ENCODE data around the gene IRF8. TPM values are rescaled to one million over a fixed set of nuclear protein-coding genes. Genes with fewer than 3 reads are reported as not detected.

IRF8 gene
- total RNA-seq, 1 experiment from 2014 or later, result 0.28 TPM

GRCh38 chr16:85872734-85873133 lies 26.2 kb upstream of the IRF8 start:
- H2BK12ac ChIP-seq (ENCODE audit: insufficient read length, low read depth, low read length), result no peak overlapping the region
- no peak overlapping the region for H2AFZ ChIP-seq (ENCODE audit: low read length)
- no peak overlapping the region for H3T11ph ChIP-seq (ENCODE audit: low read length)
- no peak for DNase-seq
- no peak overlapping the region for H3K27ac ChIP-seq (ENCODE audit: insufficient read length, low read depth, low read length)
- peaks cover 14 to 18% of the 10 kb centered on the region in 2 experiments for H3K4me1 Mint-ChIP-seq
- no peak overlapping the region for H3K4me3 Mint-ChIP-seq
- no peak overlapping the region for H3K4ac ChIP-seq (ENCODE audit: low read depth, low read length)
- no peak overlapping the region for H3K4me2 ChIP-seq (ENCODE audit: insufficient read depth, insufficient read length, low read length)
- H2BK5ac ChIP-seq (ENCODE audit: insufficient read length, low read length), result no peak overlapping the region
- H2BK120ac ChIP-seq (ENCODE audit: low read depth, low read length, poor library complexity, severe bottlenecking), result no peak overlapping the region
- H3K9me3 ChIP-seq (ENCODE audit: control insufficient read depth, low read depth, low read length), result no peaks in the 10 kb centered on the region
- H4K20me1 ChIP-seq (ENCODE audit: control insufficient read depth, insufficient read depth, insufficient read length), result no peaks in the 10 kb centered on the region
- no CpG with 5 or more reads among the region's 7 CpGs for WGBS (ENCODE audit: extremely low coverage, insufficient read length, low lambda C conversion rate)
- H3K36me3 Mint-ChIP-seq (ENCODE audit: insufficient read depth in 1 of 3, low read depth in 3 of 3), result peaks cover 2 to 11% (median 5%) of the 10 kb centered on the region in 3 experiments; a peak in 5 of 7 replicates
- H3K27ac Mint-ChIP-seq, result no peak overlapping the region
- no peak overlapping the region for H3K9ac ChIP-seq (ENCODE audit: extremely low read depth, insufficient read length, low read length)
- H3K18ac ChIP-seq (ENCODE audit: insufficient read length, low read depth, low read length), result no peak overlapping the region
- no peak overlapping the region for H3K23ac ChIP-seq (ENCODE audit: insufficient read length, low read depth, low read length)
- peaks cover 25% of the 10 kb centered on the region for H3K27me3 Mint-ChIP-seq (ENCODE audit: low read depth)
- no peak overlapping the region for H2BK20ac ChIP-seq (ENCODE audit: low read depth, low read length, poor library complexity, severe bottlenecking)
- no peaks in the 10 kb centered on the region for H3K27me3 ChIP-seq (ENCODE audit: insufficient read depth, low read length)
- no peak overlapping the region for H3K14ac ChIP-seq (ENCODE audit: insufficient read depth, low read length)
- no peak overlapping the region for H2BK15ac ChIP-seq (ENCODE audit: low read depth, low read length)
- H4K5ac ChIP-seq (ENCODE audit: insufficient read length, low read depth, low read length), result no peak overlapping the region
- H3K9me3 Mint-ChIP-seq, result peaks cover 8 to 11% of the 10 kb centered on the region in 2 experiments
- no peak for TF ChIP-seq CTCF (conservative IDR thresholded peaks at IDR 0.05)
- H4K8ac ChIP-seq (replicated peaks; ENCODE audit: insufficient read length, low read depth, low read length), result no peak overlapping the region
- H3K79me1 ChIP-seq (ENCODE audit: insufficient read depth, low read depth, low read length, poor library complexity, severe bottlenecking), result no peaks in the 10 kb centered on the region
- H3K4me1 ChIP-seq (ENCODE audit: insufficient read depth, low read length), result no peaks in the 10 kb centered on the region; the same call in 1 of the 2 replicates
- H3K79me2 ChIP-seq (ENCODE audit: insufficient read depth, low read length), result no peaks in the 10 kb centered on the region
- H3K23me2 ChIP-seq (ENCODE audit: insufficient read length, low read depth, low read length, poor library complexity, severe bottlenecking), result no peaks in the 10 kb centered on the region
- no peak overlapping the region for H3K56ac ChIP-seq (ENCODE audit: insufficient read length, low read depth, low read length)
- no peak overlapping the region for H2AK5ac ChIP-seq (ENCODE audit: insufficient read length, low read length)
- no peak overlapping the region for H4K91ac ChIP-seq (ENCODE audit: insufficient read length, low read depth, low read length)

All from H9 (cell line).